ENCODE results near the gene CALML6.

Gene CALML6

DNA sequence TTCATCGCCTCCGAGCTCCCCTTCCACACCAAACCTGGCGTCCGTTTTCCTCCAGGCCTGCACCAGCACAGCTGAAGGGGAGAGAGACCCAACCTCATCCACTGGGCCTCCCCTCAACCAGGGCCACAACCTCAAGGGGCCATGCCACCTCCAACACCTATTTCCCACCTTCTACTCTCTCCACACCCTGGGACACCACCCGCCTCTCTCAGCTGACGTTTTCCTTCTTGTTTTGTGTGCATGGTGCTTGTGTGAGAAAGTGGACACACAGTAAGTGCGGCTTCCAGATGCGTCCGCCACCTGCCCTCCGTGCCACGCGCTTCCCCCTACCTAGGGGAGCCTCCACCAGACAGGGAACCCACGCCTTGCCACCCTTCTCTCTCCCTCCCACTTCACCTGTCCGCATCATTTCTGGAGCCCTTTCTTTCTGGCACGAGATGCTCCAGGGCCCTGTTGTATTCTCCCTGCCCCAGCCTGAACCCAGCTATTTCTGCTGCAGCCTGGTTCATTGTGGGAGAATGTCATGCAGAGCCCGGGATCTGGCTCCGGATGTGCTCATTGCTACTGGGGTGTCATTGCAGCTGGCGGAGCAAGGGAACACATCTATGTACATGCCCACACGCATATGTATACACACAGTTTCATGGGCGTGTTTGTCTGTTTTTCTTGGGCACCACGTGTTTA is 22.8 kb upstream of the CALML6 start:
- no peak for DNase-seq (ENCODE audit: low spot score)

DNA sequence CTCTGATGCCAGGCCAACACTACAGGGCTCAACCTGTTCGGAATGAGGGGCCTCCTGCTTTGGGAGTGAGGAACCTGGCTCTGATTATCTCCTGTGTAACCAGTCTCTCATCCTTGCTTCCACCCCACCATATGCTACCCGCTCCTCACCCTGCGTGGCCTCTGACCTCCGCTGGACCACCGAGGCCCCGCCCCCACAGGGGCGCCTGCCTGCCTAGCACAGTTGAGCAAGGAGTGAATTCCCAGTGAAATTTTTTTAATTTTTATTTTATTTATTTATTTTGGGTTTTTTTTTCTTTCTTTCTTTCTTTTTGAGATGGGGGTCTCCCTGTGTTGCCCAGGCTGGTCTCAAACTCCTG is 22.3 kb upstream of the CALML6 start:
- no peak for DNase-seq (ENCODE audit: low spot score)

DNA sequence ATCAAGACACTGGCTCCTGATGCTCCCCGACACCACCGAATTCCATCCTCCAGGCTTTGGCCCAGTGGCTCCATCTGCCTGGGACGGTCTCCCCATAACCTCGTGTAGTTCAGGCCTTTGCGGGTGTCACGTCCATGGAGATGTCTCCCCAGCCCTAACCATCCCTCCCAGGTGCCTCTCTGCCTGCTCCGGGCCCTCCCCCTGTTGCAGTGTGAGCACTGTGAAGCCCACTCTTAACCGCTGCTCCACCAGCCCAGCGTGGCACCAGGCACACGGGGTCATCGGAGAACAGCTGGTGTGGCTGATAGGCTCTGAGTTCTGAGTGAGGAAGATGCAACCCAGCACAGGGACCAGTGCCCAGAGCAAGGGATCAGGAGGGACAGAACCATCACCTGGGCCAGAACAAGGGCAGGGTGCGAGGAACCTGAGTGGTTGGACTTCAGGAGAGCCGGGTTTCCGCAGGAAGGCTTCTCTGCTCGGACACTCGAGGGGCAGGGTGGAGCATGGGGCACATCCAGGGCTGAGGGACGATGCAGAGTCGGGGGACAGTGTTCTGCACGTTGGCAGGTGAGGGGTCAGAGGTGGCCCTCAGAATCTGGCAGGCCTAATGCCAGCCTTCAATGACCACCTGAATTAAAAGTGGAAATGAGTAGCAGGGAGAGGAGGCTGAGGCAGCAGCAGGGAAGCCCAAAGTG is 21.6 kb upstream of the CALML6 start:
- DNase-seq (ENCODE audit: low spot score): no peak

DNA sequence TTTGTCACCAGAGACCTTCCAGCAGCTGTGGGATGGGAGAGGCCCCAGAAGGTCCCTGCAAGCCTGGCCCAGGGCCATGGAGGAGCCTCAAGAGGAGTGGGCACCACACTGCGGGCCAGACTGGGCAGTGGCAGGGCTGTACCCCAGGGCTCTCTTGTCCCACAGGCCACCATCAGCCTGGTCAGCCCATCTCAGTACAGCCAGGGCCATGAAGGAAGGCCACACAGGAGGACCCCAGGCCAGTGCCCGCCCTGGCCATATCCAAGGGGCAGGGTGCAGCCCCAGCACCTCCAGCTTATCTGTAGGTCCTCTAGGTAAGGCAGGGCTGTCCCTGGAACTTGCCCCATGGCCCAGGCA is 21.1 kb upstream of the CALML6 start:
- DNase-seq (ENCODE audit: low spot score): no peak

DNA sequence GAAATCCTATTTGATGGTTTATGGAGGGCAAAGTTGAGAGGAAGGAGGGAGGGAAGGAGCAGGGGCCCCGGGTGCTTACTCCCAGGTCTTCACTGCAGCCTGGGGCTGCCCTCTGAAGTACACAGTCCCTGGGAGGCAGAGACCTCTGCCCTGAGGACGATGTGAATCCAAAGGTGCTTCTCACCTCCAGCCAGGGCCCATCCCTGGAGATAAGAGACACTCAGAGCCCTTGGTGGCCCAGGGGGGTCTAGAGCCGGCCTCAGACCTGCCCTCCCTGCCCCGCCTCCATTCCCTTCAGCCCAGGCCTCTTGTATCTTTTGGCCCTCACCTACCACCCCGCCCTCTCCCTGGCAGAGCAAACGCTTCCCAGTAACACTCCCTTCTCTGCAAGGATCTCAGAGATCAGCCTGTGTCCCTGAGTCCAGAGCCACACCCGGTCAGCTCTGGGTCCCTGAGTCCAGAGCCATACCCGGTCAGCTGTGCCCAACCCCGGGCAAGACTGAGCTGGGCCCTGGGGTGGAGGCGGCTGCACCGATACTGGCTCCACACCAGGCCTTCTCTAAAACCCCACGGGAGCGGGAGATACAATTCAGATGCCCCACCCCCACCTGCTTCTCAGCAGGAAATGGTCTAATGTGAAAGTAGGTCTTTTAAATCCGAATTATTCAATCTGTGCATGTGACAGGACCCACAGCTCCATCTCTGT is 20.6 kb upstream of the CALML6 start:
- DNase-seq (ENCODE audit: low spot score): no peak

DNA sequence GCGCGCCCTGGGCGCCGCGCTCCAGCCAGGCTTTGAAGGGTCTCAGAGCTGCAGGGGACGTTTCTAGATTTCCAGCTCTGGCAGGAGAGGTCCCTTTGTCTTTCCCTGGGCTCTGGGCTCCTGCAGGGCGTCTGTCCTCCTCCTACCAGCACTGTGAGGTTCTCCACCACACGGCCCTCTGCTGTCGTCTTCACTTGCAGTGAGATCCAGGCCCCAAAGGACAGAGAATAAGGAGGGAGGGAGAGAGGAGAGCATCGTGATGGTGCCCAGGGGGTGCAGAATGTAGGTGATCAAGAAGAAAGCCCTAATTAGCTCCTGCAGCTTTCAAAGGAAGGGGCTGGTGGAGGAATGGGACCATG is 20.0 kb upstream of the CALML6 start:
- no peak for DNase-seq (ENCODE audit: low spot score)

DNA sequence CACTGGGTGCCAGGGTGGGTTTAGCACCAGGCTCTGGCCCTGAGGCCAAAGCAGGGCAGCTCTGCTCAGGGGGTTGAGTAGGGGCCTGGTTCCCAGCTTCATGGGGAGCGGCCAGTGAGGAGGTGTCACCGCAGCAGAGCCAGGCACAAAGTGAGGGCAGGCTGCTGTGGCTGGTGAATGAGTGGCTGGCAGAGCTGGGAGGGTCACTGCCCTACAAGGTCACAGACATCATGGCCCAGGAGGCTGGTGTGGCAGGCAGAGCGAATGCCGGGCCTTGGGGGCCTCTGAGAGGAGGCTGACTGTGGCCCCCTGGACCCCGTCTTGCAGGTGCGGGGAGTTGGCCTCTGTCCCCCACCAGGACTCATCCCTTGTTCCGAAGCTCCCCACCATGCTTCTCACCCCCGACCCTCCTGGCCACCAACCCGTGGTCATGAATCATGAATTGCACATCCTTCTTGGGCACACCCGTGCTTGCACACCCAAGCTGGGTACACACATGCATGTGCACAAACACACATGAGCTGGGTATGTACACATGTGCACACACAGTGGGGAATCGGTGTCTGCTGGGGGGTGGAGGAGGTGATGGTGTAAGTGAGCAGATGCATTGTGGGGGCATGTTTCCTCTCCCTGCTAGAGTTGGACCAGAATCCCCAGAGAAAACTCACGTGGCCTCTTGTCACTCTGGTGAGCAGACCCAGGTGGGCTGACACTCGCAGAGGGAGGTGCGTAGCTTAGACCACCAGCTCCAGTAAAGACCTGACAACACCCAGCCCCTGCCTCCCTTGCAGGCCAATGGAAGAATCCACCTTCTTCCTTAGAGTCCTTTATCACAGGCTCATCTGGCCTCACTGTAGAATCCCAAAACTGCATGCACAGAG is 19.4 kb upstream of the CALML6 start:
- DNase-seq (ENCODE audit: low spot score): no peak

DNA sequence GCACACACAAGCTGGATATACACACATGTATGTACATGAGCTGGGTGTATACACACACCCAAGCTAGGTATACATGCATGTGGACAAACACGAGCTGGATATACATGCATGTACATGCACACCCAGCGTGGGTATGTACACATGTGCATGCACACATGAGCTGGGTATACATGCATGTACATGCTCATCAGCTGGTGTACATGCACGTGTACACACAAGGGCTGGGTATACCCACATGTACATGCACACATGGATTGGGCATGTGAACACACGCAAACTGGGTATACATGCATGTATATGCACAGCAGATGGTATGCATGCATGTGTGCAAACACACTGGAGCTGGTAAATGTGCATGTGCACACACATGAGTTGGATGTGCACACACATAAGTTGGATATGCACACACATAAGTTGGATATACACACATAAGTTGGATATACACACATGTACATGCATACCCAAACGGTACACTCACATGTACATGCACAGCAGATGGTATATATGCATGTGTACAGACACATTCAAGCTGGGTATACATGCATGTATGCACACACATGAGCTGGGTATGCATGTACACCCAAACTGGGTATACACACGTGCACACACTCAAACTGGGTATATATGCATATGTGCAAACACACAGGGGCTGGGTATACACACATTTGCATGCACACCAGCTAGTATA is 16.7 kb upstream of the CALML6 start:
- no peak for DNase-seq (ENCODE audit: low spot score)

DNA sequence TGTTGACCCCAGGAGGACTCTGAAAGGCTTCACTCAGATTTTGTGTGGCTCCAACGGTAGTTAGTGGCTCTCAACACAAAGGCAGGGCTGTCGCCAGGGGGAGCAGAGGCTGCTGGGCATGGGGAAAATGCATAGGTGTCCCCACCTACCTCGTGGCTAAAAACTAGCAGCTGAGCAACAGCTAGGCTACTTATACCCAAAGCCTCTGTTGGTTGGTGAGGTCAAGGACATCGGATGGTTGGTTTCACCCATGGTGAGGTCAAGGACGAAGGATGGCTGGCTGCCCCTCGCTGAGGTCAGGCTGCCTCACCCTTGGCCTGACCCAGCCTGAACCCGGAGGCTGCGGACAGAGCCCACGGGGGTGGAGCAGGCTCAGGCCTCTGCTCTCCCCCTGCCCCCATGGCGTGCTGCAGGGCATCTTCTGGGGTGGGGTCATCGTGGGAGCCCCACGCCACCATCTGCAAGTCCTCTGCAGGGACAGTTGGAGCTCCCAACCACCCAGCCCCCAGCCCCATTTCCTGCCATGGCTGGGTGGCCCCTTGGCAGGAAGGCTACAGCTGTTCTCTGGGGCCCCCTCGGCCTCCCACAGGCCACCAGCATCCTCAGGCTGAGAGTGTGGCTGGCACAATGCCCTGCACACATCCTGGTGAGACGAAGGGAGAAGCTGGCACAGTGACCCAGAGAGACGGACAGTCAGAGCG is 15.6 kb upstream of the CALML6 start:
- peak; percentile 7 for DNase-seq (ENCODE audit: low spot score)

DNA sequence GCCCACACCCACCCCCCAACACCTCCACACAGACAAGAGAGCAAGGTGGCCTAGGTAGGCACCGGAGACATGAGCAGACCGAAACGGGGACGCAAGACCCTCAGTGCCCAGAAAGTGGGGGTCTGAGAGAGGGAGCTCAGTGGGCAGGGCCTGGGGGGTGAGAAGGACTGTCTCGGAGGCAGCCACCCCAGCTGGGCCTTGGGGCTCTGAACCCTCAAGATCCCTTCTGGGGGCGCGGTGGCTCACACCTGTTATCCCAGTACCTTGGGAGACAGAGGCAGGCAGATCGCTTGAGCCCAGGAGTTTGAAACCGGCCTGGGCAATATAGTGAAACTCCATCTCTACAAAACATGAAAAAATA is 15.1 kb upstream of the CALML6 start:
- DNase-seq (ENCODE audit: low spot score): no peak

DNA sequence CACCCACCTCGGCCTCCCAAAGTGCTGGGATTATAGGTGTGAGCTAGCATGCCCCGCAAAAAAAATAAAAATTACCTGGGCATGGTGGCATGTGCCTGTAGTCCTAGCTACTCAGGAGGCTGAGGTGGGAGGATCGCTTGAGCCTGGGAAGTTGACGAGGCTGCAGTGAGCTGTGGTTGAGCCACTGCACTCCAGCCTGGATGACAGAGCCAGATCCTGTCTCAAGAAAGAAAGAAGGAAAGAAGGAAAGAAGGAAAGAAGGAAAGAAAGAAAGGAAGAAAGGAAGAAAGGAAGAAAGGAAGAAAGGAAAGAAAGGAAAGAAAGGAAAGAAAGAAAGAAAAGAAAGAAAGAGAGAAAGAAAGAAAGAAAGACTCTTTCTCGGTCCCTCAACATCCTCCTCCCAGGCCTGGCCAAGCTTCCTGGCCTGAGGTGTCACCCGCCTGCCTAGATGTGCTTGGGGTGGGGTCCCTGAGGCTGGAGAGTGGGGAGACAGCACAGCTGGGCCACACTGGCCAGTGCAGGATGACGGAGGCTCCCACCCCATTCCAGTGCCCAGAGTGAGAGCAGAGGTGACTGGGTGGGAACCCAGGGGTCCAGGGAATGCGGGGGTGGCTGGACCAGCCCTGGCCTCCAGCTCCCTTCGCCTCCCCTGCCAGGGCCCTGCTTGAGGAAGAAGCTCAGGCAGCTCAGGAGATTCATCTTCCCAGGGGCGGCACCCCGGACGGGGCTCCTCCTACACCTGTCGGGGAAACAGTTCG is 14.0 kb upstream of the CALML6 start:
- DNase-seq (ENCODE audit: low spot score): no peak

DNA sequence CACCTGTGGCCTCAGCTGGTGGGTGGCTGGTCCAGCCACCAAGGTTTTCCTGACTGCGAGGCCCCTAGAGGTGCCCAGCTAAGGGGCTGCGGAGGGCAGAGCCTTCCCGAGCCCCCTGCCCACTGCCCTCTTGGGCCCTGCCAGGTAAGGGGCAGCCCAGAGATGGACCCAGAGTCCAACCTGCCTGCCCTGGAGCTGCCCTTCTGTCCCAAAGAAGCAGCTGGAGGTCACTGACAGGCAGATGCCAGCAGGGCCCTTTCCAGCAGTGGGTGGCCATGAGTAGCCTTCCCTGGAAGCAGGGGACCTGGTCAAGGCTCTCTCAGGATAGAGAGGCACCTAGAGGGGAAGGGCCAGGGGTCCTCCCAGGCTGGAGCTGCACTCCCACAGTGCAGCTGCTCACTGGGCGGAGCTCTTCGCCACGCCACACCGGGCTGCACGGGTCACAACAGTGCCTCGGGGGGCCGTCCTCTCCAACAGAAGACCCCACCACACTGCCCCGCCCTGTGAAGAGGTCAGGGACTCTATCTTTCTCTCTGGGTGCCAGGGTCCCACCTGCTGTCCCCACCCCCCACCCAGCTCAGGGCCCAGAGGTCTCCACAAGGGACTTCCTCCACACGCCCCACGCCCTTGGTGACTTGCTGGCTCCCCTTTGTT is 13.3 kb upstream of the CALML6 start:
- DNase-seq (ENCODE audit: low spot score): no peak

DNA sequence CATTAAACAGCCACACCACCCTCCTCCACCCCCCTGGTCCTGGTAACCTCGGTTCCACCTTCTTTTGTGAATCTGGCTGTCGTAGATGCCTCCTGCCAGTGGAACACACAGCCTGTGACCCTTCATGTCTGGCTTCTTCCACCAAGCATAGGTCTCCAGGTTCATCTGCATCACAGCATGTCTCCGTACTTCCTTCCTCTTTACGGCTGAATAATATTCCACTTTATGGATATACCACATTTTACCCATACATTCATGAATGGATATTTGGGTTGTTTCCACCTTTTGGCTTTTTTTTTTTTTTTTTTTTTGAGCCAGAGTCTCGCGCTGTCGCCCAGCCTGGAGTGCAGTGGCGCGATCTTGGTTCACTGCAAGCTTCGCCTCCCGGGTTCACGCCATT is 11.8 kb upstream of the CALML6 start:
- no peak for DNase-seq (ENCODE audit: low spot score)

DNA sequence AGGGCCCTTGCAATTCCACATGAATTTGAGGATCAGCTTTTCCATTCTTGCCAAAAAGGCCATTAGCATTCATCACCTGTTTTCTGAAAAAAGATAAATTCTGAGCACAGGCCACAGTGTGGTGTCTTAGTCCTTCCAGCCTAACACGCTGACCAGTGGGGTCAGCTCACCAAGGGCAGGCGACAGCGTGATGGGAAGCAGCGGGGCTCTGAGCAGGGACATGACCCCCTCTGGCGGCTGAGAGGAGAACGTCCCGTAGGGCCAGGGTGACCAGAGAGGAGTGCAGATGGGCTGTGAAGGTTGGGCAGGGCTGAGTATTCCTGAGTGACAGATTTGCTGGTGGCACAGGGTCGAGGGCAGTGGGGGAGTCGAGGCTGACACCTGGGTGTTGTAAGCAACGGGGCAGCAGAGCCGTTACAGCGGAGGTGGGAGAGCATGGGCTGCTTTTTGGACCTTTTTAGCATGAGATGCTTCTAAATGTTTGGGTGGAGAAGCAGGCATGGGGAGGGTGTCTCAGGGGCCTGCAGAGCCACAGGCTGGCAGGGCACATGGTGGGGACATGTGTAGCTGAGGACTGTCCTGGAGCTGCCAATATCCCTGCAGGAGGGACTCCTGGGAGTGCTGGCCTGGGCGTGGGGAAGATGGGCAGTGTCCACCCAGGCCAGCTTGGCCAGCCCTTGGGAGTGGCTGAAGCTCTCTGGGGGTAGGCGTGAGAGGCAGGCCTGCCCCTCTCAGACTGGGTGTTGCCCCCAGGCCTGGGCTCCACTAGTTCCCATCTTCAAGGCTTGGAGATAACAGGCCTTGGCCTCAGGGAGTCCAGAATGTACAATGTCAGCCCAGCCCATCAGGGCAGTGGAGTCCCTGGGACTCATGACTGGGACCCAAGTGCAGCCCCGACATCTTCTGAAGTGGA is 8.6 kb upstream of the CALML6 start:
- peak; percentile 64 for DNase-seq (ENCODE audit: low spot score)

DNA sequence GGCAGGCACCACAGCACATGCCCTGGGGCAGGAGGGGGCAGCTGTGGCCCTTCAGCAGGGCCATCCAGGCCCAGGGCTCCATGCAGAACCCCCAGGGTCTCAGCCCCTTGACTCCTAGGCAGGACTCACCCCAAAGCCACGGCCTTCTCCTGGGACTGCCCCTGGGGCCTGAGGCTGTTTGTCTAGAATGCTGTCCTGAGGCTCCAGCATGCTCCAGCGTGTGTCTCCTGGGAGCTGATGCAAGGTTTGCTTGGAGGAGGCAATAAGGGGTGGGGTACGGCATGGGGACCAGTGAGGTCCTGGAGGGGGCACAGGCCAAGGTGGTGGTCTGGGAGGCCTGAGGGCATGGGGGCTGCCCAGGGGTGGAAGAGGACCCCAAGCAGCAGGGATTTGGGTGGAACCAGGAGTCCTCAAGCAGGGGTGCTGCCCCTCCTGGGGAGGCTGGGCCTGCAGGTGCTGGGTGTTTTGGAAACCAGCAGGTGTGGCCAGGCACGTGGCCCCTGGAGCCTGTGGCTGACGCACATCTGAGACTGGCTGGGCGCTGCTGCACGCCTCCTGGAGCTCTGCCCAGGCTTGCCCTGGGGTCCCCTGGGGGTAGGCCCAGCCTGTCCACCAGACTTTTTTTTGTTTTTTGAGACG is 7.8 kb upstream of the CALML6 start:
- DNase-seq (ENCODE audit: low spot score): no peak

DNA sequence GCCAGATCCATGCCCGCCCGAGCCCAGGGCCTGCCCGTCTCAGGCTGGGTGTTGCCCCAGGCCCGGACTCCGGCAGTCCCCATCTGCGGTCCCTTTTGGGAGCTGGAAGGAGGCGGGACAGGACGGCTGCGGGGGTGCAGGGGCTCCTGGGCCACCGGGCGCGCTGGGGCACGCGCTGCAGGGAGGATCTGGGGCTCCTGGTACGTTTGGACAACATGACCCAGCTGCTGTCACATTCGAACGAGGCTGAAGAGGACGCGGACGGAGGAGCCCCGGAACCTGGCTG is 6.6 kb upstream of the CALML6 start:
- DNase-seq (ENCODE audit: low spot score): no peak

DNA sequence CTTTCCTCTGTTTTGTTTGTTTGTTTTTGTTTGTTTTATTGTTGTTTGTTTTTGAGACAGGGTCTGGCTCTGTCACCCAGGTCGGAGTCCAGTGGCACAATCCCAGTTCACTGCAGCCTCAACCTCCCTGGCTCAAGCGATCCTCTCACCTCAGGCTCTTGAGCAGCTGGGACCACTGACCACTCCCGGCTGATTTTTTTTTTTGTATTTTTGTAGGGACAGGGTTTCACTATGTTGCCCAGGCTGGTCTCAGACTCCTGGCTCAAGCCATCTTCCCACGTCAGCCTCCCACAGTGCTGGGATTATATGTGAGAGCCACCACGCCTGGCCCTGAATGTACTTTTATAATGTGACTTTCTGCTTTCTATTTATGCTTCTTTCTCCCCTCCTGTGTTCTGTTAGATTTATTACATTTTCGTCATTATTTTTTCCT is 5.0 kb upstream of the CALML6 start:
- no peak for DNase-seq (ENCODE audit: low spot score)

DNA sequence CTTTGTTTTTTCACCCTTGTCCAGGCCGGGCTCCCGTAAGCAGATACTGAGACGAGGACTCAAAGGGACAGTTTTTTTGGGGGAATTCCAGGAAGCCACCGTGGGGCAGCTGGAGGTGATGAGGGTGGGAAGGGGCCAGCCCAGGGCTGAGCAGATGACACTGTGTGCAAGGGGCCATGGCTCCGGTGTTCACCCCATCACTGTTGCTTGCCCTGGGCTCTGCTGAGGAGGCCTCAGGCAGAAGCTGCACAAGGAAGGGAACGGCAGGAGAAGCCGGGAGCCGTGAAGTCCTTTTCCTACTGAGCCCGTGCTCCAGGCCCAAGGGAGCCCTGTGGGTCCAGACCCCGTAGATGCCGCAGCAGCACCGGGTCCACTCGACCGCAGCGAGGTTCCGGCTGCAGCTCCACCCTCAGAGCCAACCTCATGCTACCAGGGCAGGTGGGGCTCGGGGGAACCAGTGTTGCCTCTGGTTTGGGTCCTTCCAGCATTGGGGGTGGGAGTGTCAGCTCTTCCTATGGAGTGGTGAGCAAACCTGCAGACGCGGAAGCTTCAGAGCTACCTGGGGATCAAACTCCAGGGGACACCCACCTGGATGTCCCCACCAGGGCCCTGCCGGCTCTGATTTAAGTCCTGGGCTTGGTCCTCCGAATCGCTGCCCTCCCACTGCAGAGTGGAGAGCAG is 4.3 kb upstream of the CALML6 start:
- no peak for DNase-seq (ENCODE audit: low spot score)

Measured in CD4-positive, alpha-beta T cell treated with Interleukin-15 for 4 hours (primary cell).